Fibroblast of skin of right biceps (primary cell): ENCODE measurements around the gene SLX9.

ENCODE experiments used
- DNase-seq: peaks from one replicate; pipeline ENCODE4 v3.0.0-alpha.2; 2013

SLX9 gene

DNA sequence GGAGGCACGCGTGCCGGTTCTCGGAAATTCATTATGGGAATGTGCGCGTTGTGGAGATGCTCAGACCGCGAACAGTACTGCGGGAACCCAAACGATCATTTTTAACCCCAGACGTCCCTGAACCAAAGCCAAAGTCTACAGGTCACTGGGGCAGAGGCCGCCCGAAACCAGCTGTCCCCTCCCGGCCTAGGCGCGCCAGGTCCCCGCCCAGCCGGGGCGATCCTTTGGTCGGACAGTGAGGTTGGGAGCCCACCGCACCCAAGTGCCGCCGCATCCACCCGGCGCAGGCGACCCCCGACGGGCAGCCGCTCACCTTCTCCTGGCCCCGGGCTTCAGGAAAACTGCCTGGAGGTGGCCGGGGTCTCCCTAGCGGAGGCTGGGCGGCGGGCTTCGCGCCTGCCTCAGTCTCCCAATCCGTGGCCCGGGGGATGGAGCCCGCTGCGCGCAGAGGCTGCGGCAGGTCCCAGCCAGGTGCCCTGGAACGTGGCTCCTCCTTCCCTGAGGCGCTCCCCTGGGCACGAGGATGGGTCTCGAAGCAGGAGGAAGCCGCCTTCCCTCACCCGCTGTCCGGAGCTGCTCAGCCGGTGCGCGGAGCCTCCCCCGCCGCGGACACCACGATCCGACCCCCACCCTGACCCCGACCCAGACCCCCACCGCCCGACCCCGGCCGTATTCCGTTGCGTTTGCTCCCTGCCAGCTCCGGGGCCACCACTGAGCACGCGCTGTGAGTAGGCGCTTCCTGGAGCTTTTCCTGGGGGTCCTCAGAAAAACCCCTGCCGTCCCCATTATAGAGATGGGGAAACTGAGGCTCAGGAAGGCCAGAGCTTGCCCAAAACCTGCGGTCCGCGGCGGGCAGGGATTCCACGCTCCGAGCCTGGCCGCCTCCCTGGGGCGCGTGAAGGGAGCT is 8.1 kb upstream of the SLX9 start:
- no peak for DNase-seq

DNA sequence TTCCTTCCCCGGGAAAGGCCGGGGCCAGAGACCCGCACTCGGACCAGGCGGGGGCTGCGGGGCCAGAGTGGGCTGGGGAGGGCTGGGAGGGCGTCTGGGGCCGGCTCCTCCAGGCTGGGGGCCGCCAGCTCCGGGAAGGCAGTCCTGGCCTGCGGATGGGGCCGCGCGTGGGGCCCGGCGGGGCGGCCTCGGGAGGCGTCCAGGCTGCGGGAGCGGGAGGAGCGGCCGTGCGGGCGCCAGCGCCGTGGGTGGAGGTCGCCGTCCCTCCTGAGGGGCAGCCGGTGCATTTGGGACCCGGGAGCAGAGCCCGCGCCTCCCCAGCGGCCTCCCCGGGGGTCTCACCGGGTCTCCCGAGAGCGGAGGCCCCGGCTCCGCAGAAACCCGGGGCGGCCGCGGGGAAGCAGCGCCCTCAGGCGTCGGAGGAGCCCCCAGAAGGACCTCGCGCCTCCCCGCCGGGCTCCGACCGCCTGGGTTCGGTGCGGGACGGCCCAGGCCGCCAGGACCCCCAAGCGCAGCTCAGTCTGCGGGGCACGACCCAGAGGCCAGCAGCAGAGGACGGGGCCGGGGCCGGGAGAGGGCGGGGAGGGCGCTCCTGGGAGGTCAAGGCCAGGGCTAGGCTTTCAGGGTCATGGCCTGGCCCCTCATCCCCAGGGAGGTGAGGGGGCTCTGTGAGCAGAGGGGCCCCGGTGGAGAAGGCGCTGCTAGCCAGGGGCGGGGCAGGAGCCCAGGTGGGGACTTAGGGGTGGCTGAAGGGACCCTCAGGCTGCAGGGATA is 7.2 kb upstream of the SLX9 start:
- peak; percentile 55 for DNase-seq

DNA sequence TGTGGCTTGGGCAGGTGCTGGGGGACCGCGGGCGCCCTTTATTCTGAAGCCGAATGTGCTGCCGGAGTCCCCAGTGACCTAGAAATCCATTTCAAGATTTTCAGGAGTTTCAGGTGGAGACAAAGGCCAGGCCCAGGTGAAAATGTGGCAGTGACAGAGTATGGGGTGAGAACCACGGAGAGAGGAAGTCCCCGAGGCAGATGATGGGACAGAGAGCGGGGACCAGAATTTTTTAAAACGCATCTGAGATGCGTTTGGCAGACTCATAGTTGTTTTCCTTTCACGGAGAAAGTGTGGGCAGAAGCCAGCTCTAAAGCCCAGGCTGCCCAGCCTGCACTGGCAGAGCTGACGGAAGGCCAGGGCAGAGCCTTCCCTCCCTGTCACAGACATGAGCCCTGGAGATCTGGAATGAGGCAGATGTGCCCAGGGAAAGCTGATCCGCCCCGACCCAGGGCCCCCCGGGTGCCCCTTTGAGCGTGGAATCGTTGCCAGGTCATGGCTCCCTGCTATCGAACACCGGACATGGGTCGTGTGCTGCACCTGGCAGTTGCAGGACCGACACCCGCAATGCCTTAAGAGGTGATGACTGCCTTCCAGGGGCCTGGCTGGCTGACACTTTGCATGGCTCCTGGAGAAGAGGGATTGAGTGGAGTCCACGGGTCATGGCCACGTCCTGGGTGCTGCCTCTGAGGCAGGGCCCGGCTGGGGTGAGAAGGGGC is 6.5 kb upstream of the SLX9 start:
- DNase-seq: no peak

DNA sequence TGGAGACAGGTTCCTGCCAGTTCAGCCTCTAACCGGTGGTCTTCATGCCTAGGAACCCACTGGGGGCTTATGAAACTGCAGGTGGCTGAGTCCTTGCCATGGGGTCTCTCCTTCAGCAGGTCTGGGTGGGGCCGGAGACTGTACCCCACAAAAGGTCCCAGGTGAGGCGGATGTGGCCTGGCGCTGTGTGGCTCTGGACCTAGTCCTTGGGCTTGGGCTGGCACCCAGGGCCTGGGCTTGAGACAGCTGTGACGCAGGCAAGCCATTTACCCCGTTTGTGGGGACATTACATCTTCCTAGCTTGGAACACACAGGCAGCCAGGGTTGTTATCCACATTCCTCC is 5.9 kb upstream of the SLX9 start:
- no peak for DNase-seq

DNA sequence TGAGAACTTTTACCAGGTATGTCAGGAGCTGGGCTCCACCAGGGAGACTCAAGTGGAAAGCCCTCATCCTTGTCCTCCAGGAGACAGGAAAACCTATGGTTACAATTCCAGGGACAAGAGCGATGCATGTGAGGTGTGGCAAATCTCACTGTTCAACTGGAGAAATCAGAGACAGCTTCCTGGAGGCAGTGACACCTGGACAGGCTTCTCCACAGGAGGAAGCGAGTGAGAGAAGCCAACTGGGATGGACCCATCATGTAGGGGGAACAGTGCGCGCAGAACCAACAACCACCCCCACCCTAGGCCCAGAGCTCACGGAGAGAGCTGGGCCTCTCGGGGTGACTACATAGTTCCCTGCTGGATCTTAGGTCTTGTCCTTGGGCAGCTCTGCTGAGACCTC is 5.6 kb upstream of the SLX9 start:
- DNase-seq: no peak

DNA sequence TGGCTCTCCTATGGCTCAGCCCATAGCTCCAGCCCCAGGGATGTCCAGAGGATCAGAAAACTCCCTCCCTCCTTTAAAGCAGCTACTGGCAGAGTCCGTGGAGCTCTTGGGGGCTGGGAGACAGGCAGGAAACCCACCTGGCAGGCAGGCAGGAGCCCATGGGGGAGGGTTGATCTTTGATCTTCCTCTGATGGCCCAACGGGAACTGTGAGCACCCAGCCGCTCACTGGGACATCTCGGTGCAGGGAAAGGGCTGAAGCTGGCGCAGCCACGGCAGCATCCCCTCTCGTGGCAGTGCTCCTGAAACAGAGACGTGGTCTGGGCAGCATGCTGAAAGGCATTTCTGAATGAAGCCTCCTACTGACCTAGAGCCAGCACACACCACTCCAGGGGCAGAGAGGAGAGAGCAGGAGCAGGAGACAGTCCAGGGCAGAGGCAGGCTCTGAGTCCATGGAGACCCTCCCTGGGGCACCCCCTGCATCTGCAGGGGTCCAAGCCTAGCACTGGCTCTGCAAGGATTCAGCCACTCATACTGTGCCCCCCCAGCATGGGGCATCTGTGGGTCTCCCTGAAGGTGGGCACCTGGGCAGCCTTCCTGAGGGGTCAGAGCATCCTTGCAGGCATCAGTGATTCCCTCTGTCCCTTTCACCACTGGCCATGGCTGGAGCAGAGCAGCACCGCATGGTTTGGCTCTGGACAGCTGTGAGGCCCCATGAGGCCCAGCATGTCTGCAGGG is 4.9 kb upstream of the SLX9 start:
- DNase-seq: no peak

DNA sequence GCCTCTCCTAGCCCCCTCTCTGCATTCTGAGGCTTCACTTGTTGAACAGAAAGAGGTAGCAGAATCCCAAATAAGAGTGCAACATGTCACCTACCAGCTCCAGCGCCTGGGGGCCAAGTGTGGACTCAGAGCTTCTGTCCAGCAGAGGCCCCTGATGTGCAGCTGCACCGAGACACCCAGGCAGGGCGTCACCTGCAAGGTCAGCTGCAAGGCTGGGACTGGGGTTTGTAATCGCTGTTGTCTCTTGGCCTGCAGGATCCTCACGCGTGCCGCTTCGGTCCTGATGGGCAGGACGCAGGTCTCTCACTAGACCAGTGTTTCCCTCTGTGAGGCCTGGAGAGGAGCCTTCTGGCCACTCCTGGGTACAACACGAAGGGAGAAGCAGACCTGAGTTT is 4.3 kb upstream of the SLX9 start:
- DNase-seq: no peak

DNA sequence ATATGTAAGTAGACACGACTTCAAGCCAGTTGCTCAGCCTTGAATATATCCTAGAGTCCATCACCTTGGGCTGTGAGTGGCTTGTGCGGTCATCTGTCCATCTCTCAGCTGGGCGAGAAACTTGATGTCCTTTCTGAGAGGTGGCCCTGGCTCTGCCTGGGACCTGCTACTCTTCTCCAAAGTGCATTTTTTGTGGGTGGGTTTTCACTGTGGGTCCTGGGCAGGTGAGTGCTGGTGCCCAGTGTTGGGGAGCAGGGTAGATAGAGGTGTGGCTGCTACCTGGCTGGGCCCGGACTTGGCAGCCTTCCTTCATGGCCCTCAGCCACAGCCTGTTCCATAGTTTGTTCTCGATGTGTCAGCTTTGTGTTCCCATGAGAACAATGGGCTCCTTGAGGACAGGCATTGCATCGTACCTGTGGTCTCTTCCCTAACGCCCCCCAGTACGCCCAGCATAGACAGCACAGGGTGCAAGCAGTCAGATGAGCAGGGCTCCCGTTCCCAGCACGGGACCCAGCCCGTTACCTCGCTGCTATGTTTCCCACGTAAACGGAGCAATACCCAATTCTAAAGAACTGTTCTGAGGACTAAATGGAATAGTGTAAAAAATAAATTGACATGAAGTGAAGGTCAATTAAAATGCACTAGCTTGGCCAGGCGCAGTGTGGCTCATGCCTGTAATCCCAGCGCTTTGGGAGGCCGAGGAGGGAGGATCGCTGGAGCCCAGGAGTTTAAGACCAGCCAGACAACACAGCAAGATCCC is 877 bp upstream of the SLX9 start:
- no peak for DNase-seq

DNA sequence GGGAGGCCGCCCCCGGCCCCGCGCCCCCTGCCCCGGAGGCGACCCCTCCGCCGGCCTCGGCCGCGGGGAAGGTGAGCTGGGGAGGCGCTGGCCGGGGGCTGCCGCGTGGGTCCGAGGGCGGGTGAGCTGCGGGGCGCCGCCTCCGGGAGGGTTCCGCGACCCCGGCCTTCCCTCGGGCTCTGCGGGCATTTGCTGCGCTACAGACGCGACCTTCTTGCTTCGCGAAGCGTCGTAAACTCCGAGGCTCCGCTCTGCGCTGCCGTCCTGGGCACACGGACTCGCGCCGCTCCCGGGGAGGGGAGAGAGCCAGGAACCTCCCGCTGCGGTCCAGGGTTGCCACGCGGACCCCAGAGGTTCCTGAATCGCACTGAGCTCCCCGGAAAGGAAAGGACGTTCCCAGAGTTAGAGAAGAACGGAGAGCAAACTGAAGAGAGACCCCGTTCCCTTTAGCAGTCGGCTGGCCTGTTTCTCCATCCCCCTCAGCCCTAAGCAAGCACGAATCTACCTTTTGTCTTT is 345 bp downstream of the SLX9 start:
- DNase-seq: no peak

DNA sequence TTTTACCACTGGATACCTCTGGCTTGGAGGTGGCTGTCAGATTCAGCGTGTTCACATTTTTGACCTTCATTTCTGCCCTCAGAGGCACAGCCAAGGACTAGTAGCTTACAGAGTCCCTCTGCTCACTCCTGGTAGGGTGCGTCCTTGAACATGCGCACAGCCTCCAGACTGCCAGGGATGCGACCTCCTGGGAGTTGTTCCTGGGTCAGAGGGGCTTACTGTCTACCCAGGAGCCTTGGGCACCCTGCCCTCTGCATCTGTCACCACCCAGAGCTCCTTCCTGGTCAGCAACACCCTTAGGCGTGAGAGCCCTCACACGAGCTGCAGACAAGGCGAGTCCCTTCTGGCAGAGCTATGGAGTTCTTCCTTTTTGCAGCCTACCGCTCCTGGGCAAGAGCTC is 1.7 kb downstream of the SLX9 start:
- DNase-seq: no peak

DNA sequence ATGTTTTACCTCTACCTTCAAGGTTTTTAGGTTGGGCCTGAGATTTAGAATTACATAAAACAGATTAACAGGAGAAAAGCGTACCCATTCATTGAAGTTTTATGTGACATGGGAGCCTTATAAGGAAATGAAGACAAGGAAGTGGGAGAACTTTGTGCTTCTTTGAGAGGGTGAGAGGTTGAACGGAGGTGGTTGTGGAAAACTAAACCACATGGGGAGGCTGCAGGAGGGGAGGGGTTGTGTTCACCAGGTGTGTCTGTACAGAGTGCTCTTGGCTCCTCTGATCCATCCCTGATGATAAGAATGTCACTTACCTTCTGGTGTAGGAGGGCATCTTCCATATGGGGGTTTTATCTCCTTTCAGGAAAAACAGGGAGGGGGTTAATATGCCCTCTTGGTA is 2.7 kb downstream of the SLX9 start:
- DNase-seq: no peak

DNA sequence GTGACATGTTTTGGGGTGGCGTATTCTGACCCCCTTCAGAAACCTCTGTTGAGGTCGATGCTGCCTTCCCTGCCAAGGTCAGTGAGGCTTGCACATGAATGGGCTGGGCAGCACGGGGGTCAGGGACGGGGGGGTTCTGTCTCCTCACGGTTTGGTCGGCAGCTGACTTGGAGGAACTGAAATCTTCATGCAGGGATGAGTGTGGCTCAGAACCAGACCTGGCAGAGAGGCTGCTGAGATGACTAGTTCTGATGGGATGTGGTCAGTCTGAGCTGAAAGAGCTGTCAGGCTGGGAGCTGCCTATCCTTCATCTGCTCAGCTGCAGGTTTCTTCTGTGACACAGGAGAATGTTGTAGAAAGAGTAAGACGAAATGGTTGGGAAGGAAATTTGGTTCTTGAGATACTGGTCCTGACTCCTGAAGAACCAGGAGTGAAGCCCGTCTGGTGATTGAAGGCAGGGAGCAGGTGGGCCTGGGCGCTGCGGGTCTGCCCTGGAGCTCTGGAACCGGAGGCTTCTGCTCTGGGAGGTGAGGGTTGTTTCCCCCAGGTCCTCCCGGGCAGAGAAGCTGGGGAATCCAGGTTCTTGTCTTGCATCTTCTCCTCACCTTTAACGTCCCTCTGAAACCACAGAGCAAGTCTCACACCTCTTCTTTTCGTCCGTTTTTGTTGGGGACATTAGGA is 3.3 kb downstream of the SLX9 start:
- DNase-seq: no peak

DNA sequence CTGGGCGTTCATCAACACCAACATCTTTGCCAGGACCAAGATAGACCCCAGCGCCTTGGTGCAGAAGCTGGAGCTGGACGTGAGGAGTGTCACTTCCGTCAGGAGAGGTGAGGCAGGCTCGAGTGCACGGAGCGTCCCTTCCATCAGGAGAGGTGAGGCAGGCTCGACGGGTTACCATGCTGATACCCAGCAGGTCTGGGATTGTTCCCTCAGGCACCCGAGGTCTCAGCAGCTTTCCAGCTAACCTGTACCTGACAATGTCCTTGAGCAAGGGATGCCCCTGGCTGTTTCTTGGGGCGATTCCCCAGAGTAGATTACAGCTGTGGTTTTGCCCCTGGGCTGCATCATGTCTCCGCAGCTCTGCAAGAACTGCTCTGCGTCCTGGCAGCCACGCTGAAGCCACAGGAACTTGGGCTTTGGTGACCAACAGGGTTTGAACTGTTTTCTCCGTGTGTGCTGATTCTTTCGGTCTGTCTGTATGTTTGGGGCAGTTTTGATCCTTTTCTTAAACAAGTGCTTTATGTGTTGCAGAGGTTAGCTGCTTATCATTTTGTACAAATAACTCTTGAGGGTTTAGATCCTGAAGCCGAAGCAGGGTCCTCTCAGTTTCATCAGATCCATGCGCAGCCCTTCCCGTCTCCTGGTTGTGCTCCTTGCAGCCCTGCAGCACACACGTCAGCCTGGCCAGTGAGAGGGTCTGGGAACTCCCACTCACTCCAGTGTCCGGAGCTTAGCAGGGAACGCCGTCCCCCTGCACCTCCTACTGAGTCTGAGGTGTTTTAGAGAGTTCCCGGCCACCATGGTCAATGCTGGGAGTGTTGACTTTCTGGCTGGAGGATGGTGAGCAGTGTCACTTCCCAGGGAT is 4.1 kb downstream of the SLX9 start:
- no peak for DNase-seq

DNA sequence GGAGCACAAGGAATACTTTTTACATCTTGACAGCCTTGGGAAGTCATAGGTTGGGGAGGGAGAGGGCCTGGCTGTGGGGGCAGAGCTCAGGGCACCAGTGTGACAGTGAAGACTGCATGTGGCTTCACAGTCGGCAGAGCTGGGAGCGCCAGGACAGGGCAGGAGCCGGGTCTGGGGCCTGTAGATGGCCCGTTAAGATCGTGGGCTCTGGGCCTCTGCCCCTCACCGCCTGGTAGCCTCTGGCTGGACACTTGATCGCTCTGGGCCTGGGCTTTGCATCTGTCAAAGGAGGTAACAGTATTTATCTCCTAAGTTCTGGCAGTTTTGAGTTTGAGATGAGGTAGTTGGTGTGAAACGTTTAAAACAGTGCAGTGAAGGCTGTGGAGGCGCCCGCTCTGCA is 4.8 kb downstream of the SLX9 start:
- no peak for DNase-seq

DNA sequence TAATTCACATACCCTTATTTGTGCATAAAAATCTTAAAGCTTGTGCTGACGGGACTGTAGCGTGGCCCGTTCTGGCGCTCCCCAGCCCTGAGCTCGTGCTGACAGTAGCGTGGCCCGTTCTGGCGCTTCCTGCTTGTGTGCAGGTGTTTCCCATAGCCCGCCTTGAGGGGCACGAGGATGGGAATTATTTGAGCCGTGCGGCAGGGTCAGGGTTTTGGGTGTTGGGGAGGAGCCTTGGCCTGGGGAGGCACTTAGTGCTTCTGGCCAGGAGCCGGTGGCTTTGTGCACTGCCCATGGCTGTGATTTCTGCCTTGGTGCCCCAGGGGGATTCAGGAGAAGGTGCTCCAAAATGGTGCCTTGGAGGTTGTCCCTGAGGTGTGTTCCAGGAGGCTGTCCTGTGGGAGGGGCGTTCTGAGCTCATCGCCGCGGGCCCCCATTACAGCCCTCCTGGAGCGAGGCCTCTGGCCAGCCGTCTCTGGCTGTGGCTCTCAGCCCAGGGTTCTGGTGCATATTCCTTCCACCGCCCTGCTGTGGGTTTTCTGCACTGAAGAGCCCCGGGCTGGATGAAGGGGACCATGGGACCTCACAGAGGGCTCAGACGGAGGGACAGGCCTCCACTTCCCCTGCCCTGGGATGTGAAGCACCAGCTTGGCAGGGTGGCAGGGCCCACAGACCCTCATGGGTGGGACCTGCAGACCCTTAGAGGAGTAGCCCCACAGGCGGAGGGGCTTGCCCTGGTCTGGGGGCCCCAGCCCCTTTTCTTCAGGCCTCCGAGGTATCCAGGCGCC is 6.6 kb downstream of the SLX9 start:
- DNase-seq: no peak

DNA sequence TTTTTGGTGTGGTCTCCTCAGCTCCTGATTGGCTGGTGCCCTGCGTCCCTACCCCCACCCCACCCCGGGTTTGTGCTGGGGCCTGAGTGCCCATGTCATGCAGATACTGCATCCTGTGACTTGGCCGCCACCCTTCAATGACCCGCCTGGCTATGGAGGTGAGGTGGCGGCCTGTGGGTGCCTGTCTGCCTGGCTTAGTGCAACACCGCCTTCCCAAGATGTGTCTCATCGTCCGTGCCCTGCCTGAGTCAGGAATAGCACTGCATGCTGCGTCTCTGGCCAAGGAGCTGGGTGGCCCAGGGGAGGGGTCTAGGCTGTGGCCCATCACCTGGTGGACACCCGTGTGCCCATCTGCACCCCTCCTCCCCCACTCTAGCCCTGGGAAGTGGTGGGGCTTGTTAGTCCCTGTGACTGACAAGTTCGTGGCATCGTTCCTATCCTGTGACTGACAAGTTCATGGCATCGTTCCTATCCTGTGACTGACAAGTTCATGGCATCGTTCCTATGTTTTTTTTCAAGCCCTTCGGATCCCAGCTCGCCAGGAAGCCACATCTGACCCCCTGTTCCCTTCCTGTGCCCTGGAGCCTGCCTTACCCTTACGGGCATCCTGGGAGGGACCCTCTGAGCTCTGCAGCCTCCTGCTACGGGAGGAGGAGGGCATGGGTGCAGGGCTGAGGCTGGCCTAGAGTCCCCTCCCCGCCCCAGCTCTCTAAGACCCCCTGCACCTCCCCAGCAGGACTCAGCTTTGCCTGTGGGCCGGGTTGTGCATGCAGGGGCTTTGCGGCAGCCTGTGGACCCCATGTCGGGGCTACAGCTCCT is 7.5 kb downstream of the SLX9 start:
- DNase-seq: no peak

DNA sequence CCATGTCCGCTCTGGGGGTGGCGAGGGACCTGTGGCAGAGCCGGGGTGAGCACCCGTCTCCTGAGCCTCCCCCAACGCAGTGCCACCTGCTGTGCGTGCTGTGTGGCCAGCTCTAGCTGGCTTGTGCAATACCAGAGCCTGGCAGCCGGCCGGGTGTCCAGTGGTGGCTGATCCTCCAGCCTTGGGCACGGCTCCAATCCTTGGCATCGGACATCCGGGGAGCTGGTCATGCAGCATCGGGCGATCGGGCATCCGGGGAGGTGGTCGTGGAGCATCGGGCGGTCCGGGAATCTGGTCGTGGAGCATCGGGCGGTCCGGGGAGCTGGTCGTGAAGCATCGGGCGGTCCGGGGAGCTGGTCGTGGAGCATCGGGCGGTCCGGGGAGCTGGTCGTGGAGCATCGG is 8.1 kb downstream of the SLX9 start:
- DNase-seq: no peak

DNA sequence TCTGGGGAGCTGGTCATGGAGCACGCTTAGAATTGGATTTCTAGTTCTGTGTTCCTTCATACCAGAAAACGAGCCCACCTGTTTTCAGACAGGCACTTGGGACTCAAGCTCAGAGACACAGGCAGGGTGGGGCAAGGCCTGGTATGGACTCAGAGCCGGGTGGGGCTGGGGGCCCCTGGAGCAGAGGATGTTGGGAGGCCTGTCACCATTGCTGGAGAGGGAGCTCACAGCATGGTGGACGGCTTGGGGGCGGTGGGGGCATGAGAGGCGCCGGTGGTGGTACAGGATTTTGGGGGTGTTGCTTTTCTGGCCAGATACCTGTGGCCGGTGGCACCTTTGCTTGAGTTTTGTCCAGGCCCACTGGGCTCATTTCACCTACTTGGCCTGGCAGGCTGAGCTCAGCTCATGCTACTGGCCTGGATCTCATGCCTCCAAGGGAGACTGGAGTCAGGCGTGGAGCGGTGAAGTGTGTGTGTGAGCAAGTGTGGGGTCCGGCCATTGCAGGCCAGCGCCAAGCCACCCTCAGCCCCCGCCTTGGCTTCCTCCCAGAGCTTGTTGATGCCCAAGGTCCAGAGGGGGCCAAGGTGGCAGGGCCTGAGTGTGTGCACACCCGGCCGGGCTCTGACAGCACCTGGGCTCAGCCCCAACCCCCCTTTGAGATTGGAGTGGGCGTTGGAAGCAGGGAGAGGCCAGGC is 8.7 kb downstream of the SLX9 start:
- no peak for DNase-seq
